Right renal pelvis (tissue), 4 donors: Measurements from ENCODE around the gene CPE. TPM values are rescaled to one million over a fixed set of nuclear protein-coding genes. Genes with fewer than 3 reads are reported as not detected.
"Not testable (repeated sequence)": the region's sequence is repeated elsewhere in the genome, so short reads cannot be mapped to it uniquely, and the experiment has no call there.

Source experiments
- DNase-seq, 4 donors: peaks; one replicate each; pipeline ENCODE4 v3.0.0-alpha.2; 2013; ENCODE audit warnings: low read depth in 4 of 4, low spot score in 3 of 4, missing footprints in 1 of 4
- polyA plus RNA-seq, 4 donors: library from polyadenylated mRNA; unstranded; fragments of 120-200 nt; gene quantifications; one replicate each; pipeline ENCODE4 v1.2.1, GENCODE V29; 2013; ENCODE audit not compliant: insufficient read length in 4 of 4

Gene CPE
- polyA plus RNA-seq, result 100 to 1,000 TPM; 123 to 179 (median 151) TPM

DNA sequence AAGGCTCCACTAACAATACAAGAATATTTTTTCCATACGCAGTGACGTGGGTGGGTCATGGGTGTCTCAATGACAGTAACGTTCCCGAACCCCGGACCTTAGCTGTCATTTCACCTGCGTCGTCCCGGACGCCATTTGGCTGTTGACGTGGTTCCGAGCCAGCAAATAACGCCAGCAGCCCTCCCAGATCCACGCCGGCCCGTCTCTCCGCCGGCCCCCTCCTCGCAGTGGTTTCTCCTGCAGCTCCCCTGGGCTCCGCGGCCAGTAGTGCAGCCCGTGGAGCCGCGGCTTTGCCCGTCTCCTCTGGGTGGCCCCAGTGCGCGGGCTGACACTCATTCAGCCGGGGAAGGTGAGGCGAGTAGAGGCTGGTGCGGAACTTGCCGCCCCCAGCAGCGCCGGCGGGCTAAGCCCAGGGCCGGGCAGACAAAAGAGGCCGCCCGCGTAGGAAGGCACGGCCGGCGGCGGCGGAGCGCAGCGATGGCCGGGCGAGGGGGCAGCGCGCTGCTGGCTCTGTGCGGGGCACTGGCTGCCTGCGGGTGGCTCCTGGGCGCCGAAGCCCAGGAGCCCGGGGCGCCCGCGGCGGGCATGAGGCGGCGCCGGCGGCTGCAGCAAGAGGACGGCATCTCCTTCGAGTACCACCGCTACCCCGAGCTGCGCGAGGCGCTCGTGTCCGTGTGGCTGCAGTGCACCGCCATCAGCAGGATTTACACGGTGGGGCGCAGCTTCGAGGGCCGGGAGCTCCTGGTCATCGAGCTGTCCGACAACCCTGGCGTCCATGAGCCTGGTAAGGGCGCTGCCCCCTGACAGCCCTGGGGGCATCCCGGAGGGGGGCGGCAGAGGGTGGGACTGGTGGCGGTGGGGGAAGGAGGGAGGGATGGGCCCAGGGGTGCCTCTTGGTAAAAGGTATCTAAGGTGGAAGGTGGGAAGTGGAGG is at the start of gene CPE:
Gene CPE, plus strand, starts transcription at position 264 of the 933 bp plus-strand sequence. Its CDS starts 214 bp downstream, at position 478.
- DNase-seq, result peak in 3 of 4 donors; percentile 58 to 71 (median 65)

GRCh38 chr4:165330071-165330470 is 48.7 kb upstream of the CPE start:
- DNase-seq, result no peak

DNA sequence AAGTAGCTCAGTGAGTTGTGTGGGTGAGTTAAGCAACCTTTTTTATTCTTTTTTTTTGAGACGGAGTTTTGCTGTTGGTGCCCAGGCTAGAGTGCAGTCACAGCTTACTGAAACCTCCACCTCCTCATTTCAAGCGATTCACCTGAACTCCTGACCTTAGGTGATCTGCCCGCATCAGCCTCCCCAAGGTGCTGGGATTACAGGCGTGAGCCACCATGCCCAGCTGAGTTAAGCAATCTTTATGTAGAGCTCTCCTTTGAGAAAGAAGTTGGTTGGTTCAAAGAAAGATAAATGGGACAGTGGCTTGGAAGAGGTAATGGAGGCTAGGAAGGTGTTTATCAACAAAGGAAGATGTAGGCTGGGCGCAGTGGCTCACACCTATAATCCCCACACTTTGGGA is 48.1 kb upstream of the CPE start:
- DNase-seq, result no peak

GRCh38 chr4:165331359-165331758 is 47.4 kb upstream of the CPE start:
- DNase-seq, result no peak

DNA sequence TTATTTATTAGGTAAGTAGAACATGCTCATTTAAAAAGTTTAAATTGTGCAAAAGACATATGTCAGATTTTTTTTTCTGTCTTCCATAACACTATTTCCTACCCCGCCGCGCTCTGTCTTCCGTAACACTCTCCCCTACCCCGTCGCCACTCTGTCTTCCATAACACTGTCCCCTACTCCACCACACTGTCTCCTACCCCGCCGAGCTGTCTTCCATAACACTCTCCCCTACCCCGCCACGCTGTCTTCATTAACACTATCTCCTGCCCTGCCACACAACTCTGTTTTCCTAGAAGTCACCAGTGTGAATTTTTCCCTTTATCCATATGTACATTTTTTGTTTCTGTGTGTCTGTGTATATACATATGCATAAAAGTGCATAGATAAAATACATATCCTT is 47.0 kb upstream of the CPE start:
- no peak for DNase-seq

DNA sequence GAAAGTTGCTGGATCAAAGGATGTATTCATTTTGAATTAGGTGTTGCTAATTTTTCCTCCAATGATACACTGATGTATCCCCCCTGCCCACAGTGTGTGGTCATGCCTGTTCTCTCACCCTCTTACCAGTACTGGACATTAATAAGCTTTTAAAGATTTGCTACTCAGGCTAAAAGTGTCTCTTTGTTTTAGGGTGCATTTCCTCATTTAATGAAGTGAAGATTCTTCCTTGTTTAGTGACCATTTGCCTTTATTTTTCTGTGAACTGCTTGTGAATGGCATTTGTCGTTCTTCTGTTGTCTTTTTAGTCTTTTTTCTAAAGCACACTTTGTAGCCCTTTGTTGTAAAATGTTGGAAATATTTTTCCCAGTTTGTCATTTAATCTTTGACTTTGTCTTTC is 46.3 kb upstream of the CPE start:
- DNase-seq, result no peak

DNA sequence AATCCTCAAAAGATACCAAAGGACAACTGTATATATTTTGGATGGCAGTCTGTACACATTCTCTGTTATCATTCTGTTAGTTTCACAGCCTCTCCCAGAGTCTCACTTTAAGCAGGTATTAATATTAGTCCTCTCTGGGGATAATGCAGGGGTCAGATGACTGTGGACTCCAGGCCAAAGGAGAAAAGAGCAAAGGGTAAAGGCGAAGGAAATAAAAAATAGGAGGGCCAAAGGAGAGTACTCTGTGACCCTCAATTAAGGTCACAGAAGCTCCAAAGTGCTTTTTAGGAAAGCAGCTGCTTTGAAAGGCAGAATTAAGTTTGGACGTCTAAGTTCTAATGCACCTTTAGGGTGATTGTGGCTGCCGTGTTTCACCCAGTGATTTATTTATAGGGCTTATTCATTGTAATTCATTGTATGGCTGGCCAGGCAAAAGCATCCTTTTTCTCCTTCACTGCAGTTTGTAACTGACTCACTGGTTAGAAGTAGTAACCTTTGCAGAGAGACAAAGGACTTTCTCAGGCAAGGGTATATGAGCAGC is 43.6 kb upstream of the CPE start:
- no peak for DNase-seq

GRCh38 chr4:165336743-165337142 is 42.1 kb upstream of the CPE start:
- DNase-seq, result no peak

DNA sequence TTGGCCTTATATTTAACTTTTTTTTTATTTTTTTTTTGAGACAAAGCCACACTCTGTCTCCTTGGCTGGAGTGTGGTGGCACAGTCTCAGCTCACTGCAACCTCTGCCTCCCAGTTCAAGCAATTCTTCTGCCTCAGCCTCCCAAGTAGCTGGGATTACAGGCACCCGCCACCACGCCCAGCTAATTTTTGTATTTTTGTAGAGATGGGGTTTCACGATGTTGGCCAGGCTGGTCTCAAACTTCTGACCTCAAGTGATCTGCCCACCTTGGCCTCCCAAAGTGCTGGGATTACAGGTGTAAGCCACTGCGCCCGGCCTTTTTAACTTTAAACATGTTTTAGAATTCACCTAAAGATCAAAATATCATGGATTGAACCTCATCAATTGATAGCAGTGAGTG is 36.5 kb upstream of the CPE start:
- not testable (repeated sequence) for DNase-seq

- no peak for DNase-seq
Observed at GRCh38 chr4:165343353-165344191, 35.2 kb upstream of the CPE start.

DNA sequence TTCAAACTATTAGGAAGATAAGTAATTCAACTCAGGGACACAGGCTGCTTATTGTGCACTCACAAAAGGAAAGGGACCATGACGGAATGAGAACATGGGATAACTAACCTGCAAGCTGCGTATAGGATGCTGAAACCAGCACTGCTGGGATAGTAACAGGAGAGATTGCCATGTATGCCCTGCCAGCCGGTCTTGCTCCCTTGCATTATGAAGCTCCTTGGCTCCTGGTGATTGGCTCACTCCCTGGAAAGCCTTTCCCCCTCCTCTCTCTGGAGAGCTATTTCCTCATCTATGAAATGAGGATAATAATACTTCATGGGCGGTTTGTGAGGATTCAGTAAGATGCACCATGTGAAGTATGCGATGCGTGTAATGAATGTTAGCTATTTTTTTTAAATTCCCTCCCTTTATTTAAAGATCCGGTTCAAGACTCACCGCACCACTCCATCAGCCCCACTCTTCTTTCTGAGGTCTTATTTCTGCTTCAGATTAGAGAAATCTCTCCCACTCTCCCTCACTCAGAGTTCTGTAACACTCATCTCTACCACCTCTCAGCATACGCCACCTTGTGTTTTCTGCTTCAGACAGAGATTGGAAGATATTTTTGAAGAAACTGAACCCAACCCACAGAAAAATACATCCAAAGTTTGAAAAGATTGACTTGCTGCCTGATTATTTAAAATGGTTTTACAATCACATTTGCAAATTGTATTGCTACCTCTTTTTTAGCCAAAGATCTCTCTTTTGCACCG is 33.0 kb upstream of the CPE start:
- DNase-seq, result no peak

- DNase-seq, result no peak
Observed at GRCh38 chr4:165347647-165348569, 30.9 kb upstream of the CPE start.

DNA sequence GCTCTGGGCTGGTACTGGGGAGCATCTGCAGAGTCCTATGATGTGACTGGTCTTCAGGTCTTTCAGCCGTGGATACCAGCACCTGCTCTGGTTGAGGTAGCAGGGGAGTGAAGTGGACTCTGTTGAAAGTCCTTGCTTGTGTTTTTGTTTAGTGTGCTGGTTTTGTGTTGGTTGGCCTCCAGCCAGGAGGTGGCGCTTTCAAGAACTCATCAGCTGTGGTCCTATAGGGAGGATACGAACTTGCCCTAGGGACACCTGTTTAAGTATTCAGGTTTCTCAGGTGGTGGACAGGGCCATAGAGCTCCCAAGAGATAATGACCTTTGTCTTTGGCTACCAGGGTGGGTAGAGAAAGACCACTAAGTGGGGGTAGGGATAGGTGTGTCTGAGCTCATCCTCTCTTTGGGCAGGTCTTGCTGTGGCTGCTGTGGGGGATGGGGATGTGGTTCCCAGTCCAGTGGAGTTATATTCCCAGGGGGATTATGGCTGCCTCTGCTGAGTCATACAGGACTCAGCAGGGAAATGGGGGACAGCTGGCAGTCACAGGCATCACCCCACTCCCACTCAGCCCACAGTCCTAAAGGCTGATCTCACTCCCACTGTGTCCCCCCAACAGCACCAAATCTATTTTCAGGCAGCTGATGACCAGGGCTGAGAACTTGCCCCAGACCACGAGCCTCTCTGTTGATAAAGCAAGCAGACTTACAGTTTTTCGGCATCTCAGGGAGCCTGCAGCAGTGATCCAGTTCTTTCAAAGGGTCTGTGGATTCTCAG is 27.3 kb upstream of the CPE start:
- DNase-seq, result no peak

- peak in 1 of 4 donors; percentile 23 for DNase-seq
Observed at GRCh38 chr4:165355900-165356300, 22.9 kb upstream of the CPE start.

- no peak for DNase-seq
Observed at GRCh38 chr4:165359506-165359905, 19.3 kb upstream of the CPE start.

- no peak for DNase-seq
Observed at GRCh38 chr4:165360041-165360695, 18.6 kb upstream of the CPE start.

GRCh38 chr4:165360985-165361670 is 17.7 kb upstream of the CPE start:
- no peak for DNase-seq
